GM04503 (cell line): ENCODE measurements around the gene CDH4.
"Not testable (repeated sequence)": the region's sequence is repeated elsewhere in the genome, so short reads cannot be mapped to it uniquely, and the experiment has no call there.

Source experiments
- DNase-seq: peaks from one replicate; pipeline ENCODE4 v3.0.0-alpha.2; 2012; ENCODE audit warnings: low read depth

The CDH4 gene

DNA sequence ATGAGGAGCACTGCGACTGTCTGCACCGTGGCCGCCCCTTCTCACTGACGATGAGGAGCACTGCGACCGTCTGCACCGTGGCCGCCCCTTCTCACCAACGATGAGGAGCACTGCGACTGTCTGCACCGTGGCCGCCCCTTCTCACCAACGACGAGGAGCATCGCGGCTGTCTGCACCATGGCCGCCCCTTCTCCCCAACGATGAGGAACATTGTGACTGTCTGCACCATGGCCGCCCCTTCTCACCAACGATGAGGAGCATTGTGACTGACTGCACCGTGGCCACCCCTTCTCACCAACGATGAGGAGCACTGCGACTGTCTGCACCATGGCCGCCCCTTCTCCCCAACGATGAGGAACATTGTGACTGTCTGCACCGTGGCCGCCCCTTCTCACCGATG lies 696.0 kb downstream of the CDH4 start:
- not testable (repeated sequence) for DNase-seq

DNA sequence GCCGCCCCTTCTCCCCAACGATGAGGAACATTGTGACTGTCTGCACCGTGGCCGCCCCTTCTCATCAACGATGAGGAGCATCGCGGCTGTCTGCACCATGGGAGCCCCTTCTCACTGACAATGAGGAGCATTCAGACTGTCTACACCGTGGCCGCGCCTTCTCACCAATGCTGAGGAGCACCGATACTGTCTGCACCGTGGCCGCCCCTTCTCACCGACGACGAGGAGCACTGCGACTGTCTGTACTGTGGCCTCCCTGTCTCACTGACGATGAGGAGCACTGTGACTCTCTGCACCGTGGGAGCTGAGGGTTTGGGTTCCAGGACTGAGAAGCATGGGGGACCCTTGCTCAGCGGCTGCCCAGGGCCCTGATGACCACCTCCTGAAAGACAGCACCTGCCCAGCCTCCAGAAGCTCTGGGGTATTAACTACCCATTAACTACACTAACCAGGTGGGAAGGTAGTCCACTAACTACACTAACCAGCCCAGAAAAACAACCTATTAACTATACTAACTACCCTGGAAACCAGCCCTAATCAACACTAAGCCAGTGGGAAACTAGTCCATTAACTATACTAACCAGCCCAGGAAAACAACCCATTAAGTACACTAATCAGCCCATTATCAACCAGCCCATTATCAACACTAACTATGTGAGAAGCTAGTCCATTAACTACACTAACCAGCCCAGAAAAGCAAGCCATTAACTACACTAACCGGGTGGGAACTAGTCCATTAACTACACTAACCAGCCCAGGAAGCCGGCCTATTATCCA lies 696.7 kb downstream of the CDH4 start:
- DNase-seq, result no peak

DNA sequence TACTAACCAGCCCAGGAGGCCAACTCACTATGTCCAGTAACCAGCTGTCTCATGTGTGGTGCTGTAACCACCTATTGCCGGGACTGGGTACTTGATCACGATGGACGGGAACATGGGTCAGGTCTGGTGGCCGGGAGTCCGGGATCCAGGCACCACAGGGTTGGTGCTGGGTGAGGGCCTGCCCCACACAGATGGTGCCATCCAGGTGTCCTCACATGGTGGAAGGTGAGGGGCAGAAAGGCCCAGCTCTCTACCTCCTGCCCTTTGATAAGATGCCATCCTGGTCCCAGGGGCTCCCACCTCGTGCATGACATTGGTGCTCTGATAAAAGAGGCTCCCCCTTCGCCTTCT lies 697.3 kb downstream of the CDH4 start:
- DNase-seq, result no peak

DNA sequence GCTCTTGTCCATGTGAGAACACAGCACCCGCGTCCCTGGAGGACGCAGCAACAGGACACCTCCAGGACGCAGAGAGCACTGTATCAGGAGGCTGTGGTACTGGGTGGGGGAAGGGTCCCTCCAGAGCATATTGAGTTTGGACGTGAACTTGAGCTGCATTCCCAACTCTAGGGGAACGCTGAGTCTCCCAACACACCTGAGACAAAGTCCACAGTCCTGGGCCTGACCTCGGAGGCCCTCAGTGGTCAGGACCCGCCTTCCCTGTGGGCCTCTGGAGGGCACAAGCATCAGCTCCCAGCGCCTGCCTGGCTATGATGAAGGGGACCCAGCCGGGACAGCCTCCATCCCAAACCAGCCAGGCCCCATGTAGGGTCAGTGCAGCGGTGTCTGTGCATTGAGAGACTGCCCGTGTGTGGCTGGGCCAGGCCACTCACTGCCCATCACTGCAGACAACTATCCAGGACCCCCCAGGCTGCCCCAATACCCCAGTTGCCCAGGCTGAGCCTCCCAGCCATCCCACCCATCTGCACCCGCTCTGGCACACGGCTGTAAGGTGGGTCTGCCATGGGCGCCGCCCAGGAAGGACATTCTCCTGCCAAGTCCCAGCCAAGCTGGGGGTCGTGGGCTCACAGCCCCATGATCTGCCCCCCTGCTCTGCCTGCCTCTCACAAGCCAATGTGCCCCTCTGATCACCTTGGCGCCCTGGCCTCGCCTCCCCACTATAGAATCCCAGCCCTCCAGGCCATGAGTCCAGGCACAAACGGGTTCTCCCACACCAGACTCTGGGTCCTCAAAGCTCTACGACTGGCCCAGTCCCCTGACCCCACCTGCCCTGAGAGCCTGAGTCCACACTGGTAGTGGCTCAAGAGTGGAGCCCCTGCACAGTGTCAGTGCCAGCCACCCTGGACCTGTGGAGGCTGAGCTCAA lies 697.9 kb downstream of the CDH4 start:
- no peak for DNase-seq

DNA sequence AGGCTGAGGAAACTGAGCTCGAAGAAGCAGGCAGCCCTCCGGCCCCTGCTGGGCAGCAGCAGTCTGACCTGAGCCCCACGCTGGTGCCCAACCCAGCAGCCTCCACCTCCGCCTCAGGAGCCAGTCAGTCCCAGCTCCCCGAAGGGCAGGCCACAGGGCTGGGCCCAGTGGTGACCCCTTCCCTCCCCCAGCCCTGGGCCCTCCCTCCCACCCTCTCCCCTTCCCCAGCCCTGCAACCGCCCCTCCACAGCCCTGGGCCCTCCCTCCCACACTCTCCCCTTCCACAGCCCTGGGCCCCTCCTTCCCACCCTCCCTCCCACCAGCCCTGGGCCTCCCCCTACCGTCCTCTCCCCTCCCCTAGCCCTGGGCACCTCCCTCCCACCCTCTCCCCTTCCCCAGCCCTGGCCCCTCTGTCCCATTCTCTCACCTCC lies 698.6 kb downstream of the CDH4 start:
- DNase-seq, result no peak

DNA sequence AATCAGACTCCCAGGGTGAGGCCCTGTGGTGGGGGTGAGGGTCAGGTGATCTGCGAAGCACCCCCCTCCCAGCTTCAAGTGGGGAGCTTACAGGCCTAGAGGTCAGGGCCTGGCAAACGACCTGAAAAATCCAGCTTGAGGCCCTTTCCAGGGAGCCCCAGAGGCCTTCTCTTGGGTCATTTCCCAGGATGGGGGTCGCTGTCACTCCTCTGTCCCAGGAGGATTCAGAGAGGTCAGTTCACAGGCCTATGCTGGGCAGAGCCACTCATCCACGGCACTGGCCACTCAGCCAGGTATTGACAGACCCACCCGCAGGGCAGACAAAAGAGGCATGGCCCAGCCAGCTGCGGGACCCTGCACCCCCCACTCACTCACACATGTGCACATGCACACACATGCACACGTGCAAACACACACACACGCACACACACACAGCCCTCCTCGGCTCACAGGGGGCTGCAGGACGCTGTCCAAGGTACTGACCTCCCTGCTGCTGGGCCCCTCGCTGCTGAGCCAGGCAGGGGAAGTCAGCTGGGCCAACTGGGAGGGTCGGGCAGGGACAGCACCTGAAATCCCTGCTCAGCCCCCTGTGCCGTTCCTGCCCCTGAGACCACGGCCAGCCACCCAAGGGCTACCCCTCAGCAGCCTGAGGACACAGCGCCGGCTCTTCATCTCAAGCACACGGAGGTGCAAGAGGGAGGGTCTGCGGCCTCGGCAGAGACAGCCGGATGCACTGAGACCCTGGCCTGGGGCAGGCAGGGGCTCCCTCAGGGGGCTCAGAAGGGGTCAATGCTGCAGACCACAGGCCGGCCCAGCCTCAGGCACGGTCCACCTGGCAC lies 699.9 kb downstream of the CDH4 start:
- no peak for DNase-seq

DNA sequence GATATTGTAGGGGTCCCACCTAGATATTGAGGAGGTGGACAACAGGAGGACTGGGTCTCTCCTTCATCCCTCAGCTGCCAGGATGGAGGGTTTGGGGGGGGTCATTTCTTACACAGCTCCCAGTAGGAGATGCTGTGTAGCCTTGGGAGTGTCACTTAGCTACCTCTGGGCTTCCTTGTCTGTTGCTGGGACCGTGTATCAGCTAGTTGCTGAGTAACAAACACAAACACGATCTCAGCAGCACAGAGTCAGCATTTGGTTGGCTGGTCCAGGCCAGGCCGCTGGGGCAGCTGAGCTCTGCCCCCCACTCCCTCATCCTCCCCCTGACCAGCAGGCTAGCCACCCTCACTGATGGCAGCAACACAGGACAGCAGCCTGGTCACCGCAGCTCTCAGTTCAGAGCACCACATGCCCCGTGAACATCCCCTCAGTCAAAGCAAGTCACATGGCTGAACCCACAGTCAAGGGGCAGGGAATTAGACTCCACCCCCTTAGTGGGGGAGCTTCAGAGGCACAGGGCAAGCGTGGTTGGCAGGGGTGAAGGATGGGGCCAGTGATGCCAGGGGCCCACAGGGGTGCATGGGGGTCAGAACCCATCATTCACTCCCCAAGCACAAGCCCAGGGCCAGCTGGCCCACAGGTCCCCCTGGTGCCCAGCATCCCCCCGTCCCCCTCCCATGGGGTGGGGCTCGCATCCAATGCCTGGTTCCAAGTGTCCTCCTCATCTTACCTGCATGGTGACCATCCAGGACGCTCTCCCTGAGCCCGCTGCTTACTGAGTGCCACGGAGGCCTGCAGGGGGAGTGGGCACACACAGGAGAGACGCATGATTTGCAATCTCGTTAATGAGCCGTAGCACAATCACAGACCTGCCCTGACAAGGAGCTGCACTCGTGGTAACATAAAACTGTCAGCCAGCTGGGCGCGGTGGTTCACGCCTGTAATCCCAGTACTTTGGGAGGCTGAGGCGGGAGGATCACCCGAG lies 701.3 kb downstream of the CDH4 start:
- no peak for DNase-seq

DNA sequence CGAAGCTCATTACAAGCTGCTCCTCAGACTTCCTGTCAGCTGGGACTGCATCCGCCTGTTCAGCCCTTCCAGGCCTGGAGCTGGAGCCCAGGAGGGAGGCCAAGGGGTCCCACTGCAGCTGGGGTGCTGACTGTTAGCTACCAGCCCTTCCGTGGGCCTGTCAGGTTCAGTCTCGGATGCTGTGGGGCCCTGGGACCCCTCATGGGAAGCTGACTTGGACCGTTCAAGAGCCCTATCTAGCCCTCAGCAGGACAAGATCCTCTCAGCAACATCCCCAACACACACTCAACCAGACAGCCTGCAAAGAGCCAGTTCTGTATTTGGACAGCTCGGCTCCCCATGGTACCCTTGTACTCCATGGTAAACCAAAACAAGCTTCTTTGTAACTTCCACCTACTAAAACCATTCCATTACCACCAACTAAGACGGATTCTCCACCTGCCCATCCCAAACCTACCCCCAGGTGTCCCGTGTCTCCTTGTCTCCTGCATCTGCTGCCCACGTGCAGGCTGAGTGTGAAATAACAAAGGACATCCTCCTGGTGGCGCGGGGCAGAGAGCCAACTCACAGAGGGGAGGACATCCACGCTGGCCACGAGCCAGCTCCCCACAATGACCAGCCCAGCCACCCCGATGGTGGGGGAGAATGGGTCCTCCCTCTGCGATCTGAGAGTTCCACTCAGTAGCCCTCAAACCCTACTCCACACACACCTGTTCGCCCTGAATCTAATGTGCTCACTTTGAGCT lies 702.4 kb downstream of the CDH4 start:
- no peak for DNase-seq

DNA sequence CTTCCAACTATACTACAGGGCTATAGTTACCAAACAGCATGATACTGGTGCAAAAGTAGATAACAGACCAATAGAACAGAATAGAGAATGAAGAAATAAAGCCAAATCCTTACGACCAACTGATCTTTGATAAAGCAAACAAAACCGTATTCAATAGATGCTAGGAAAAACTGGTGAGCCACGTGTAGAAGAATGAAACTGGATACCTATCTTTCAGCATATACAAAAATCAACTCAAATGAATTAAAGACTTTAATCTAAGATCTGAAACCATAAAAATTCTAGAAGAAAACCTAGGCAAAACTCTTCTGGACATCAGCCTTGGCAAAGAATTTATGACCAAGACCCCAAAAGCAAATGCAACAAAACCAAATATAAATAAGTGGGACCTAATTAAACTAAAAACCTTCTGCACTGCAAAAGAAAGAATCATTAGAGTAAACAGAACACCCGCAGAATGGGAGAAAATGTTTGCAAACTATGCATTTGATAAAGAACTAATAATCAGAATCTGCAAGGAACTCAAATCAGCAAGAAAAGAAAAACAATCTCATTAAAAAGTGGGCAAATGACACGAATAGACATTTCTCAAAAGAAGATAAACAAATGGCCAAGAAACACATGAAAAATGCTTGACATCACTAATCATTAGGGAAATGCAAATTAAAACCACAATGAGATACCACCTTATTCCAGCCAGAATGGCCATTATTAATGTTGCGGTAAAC lies 703.8 kb downstream of the CDH4 start:
- DNase-seq, result no peak

DNA sequence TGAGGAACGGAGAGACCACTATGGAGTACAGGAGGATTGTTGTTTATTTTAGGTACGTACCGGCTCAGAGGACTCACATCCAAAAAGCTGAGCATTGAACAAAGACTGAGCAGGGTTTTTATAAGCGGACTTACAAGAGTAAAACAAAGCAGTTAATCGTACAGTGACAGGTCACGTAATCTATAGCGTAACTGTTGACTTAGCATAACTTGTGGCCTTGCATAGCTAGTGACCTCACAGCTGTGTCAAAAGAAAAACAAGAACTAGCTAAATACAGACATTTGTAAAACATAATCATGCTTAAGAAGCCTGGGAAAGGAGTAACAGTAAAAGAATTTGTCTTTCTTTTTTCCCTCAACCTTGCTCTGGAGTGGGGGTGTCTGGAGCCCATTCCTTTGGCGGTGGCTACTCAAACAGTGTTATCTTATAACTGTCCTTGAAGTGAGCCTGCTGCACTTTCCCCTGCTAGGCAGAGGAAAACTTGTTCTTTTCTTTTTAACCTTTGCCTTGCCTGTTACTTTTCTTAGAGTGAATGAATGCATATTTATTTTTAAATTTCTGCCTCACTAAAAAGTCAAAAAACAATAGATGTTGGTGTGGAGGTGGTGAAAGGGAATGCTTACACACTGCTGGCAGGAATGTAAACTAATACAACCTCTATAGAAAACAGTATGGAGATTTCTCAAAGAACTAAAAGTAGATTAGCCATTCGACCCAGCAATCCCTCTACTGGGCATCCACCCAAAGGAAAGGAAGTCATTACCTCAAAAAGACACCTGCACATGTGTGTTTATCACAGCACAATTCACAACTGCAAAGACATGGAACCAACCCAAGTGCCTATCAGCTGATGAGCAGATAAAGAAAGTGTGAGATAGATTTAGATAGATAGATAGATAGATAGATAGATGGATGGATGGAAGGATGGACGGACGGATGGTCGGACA lies 704.6 kb downstream of the CDH4 start:
- no peak for DNase-seq

DNA sequence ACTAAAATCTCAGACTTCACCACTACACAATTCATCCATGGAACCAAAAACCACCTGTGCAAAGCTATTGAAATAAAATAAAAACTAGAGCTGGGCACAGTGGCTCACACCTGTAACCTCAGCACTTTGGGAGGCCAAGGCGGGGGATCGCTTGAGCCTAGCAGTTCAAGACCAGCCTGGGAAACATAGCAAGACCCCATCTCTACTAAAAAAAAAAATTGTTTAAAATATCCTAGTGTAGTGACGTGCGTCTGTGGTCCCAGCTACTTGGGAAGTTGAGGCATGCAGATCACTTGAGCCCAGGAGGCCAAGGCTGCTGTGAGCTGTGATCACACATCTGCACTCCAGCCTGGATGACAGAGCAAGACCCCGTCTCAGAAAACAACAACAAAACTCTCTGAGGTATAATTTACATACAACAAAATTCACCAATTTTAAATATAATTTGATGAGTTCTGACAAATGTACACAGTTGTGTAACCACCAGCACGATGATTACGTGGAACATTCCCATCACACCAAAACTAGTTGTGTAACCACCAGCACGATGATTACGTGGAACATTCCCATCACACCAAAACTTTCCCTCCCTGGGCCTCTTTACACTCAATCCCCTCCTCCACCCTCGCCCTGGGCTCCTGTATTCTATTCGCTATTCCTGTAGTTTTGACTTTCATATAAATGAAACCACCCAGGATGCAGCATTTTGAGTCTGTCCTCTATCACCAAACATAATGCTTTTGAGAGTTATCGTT lies 706.1 kb downstream of the CDH4 start:
- DNase-seq, result no peak

DNA sequence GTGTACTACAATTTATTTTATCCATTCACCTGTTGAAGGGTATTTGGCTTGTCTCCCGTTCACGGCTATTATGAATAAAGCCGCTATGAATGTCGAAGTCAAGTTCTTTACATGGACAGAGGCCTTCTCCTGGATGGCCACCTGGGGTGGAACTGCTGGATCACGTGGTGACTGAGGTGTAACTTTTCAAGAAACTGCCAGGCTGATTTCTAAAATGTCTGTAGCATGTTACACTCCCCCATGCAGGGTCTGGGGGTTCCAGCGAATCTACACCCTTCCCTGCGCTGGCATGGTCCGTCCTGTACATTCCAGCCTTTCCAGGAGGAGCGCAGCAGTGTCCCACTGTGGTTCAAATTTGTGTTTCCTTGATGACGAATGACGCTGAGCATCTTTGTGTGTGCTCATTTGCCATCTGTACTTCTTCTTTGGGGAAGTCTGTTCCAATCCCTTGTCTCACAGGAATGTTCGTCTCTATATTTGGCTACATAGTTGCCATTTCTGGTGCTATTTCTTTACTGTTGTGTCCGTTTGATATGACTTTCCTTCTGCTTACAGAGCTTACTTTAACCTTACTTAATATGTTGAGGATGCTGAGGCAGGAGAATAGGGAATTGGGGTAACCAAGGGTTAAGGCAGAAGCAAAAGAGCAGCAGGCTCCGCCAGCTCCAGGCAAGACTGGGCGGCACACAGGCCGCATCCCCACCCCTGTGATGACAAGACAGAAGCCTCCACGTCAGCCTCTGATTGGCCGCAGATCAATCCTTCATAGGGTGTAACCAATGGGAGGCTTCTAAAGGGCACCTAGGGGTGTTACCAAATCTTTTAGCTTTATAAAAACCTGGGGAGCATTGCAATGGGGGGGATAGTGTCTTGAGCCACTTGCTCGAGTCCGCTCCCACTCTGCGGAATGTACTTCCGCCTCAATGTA lies 707.0 kb downstream of the CDH4 start:
- DNase-seq, result no peak

DNA sequence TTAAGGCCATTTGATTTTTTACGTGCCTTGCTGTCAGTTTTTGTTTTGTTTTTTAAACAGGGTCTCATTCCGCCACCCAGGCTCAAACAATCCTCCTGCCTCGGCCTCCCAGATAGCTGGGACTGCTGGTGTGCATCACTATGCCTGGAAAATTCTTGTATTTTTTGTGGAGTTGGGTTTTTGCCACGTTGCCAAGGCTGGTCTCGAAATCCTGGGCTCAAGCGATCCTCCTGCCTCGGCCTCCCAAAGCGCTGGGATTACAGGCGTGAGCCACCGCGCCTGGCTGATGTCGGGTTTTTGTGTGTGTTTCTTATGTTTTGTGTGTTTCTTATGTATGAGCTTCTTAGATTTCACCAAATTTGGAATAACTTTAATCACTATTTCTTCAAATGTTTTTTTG lies 708.8 kb downstream of the CDH4 start:
- no peak for DNase-seq

DNA sequence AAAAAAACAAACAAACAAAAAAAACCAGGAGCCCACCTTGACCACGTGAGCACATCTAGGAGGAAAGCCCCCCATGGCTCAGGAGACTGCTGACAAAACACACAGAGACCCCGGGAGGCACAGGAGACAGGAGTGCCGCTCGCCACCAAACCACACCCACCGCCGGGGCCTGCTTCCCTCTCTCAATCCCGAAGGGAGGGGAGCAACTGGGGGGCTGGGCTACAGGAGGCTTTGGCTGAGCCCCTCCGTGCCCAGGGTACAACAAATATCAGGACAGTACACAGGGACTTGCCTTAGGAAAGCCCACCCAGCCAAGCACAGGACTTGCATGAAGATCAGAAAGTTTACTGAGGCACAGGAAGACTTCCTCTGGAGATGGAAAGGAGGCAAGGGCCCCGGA lies 711.1 kb downstream of the CDH4 start:
- no peak for DNase-seq

DNA sequence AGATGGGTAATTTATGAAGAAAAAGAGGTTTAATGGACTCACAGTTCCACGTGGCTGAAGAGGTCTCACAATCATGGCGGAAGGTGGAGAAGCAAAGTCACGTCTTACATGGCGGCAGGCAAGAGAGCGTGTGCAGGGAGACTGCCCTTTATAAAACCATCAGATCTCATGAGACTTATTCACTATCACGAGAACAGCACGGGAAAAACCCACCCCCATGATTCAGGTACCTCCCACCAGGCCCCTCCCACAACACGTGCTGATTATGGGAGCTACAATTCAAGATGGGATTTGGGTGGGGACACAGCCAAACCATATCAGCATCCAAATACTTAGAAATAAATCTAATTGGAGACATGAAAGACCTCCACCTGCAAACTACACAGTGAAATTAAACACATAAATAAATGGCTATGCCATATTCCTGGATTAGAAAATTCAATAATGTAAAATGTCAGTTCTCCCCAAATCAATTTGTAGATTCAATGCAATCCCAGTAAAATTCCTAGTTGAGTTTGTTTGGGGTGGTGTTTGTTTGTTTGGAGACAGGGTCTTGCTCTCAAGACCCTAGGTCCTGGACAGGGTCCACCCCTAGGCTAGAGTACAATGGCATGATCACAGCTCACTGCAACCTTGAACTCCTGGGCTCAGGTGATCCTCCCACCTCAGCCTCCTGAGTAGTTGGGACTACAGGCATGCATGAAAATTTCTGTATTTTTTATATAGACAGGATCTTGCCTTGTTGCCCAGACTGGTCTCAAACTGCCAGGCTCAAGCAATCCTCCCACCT lies 712.0 kb downstream of the CDH4 start:
- DNase-seq, result no peak
